Measurements from ENCODE around the gene SETD3.

The SETD3 gene

GRCh38 chr14:99360774-99361595 is 119.7 kb downstream of the SETD3 start:
- ChIA-PET POLR2A (no interaction called here), CTCF (interaction anchor here (1.1 kb wide), 1 partner anchor 28 kb away, joined by 6 read pairs; no protein-coding TSS in a partner anchor)
- TF ChIP-seq CTCF (IDR thresholded peaks at IDR 0.05; ENCODE audit: control extremely low read depth, extremely low read depth, low read depth, missing control alignments) = no peak
- no peak for DNase-seq (ENCODE audit: extremely low spot score)

GRCh38 chr14:99359906-99360305 is 120.8 kb downstream of the SETD3 start:
- ChIA-PET POLR2A (no interaction called here), CTCF (interaction anchor here (1.1 to 1.3 kb wide), 2 partner anchors 29 to 40 kb away, joined by 3 to 6 read pairs; no protein-coding TSS in a partner anchor)
- no peak for TF ChIP-seq CTCF (IDR thresholded peaks at IDR 0.05; ENCODE audit: control extremely low read depth, extremely low read depth, low read depth, missing control alignments)
- DNase-seq (ENCODE audit: extremely low spot score) = no peak

GRCh38 chr14:99357916-99358390 is 122.7 kb downstream of the SETD3 start:
- TF ChIP-seq CTCF (IDR thresholded peaks at IDR 0.05; ENCODE audit: control extremely low read depth, extremely low read depth, low read depth, missing control alignments) = no peak
- CTCF ChIA-PET = interaction anchor here (0.9 to 1.4 kb wide), 2 partner anchors 31 to 35 kb away, joined by 3 to 4 read pairs; no protein-coding TSS in a partner anchor
- DNase-seq (ENCODE audit: extremely low spot score) = no peak
- POLR2A ChIA-PET = no interaction called here

- no peak for TF ChIP-seq CTCF (IDR thresholded peaks at IDR 0.05; ENCODE audit: control extremely low read depth, extremely low read depth, low read depth, missing control alignments)
- POLR2A ChIA-PET = no interaction called here
- CTCF ChIA-PET = interaction anchor here (1.4 to 1.9 kb wide), 2 partner anchors 32 to 36 kb away, joined by 3 to 7 read pairs; no protein-coding TSS in a partner anchor
These were observed 123.3 kb downstream of the SETD3 start for GRCh38 chr14:99357151-99357915.

GRCh38 chr14:99356031-99356608 is 124.5 kb downstream of the SETD3 start:
- CTCF ChIA-PET = interaction anchor here (1.1 to 1.9 kb wide), 4 partner anchors 15 to 60 kb away, joined by 3 to 7 read pairs (median 3); no protein-coding TSS in a partner anchor
- POLR2A ChIA-PET = no interaction called here
- no peak for TF ChIP-seq CTCF (IDR thresholded peaks at IDR 0.05; ENCODE audit: control extremely low read depth, extremely low read depth, low read depth, missing control alignments)
- DNase-seq (ENCODE audit: extremely low spot score) = no peak

More at GRCh38 chr14:99357151-99357915, 123.3 kb downstream of the SETD3 start:
- DNase-seq (ENCODE audit: extremely low spot score) = no peak

All from GM10248 (cell line).